ENCODE results near the gene FBN3.
"Not testable (repeated sequence)": the region's sequence is repeated elsewhere in the genome, so short reads cannot be mapped to it uniquely, and the experiment has no call there.

Gene FBN3

DNA sequence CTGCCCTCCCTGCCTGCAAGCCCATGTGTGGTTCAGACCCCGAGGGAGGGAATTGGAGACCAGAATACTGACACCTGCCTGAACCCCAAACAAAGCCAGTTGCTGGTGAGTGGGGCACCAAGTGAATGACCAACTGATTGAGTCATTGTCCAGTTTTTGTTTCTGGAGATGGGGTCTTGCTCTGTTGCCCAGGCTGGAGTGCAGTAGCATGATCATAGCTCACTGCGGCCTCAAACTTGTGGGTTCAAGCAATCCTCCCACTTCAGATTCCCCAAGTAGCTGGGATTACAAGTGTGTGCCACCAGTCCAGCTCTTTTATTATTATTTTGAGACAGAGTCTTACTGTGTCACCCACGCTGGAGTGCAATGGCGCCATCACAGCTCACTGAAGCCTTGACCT lies 92.9 kb downstream of the FBN3 start:
- no peak for DNase-seq (ENCODE audit: low read depth)

DNA sequence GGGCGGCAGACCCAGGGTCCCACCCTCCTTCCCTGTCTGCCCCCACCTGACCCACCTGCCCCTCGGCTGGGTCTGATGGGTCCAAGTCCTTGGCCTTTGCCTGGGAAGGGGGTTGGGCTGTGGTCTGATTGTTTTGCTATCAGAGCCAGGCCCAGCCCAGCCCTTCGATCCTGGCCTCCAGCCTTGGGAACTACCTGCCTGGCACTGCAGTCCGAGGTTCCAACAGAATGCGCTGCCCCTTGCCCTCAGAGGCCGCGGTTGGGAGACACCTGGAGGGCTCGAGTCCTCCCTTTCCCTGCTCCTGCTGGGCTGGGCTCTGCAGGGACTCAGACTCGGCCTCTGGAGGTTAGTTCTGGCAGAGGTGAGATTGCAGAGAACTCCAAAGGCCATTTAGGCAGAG lies 95.2 kb downstream of the FBN3 start:
- DNase-seq (ENCODE audit: low read depth) = no peak

GRCh38 chr19:8052464-8052859 lies 96.9 kb downstream of the FBN3 start, which contains the start of gene CCL25:
Gene CCL25 (plus strand): TSS chr19:8052760. CDS start chr19:8053050, 290 bp downstream.
- no peak for DNase-seq (ENCODE audit: low read depth)

DNA sequence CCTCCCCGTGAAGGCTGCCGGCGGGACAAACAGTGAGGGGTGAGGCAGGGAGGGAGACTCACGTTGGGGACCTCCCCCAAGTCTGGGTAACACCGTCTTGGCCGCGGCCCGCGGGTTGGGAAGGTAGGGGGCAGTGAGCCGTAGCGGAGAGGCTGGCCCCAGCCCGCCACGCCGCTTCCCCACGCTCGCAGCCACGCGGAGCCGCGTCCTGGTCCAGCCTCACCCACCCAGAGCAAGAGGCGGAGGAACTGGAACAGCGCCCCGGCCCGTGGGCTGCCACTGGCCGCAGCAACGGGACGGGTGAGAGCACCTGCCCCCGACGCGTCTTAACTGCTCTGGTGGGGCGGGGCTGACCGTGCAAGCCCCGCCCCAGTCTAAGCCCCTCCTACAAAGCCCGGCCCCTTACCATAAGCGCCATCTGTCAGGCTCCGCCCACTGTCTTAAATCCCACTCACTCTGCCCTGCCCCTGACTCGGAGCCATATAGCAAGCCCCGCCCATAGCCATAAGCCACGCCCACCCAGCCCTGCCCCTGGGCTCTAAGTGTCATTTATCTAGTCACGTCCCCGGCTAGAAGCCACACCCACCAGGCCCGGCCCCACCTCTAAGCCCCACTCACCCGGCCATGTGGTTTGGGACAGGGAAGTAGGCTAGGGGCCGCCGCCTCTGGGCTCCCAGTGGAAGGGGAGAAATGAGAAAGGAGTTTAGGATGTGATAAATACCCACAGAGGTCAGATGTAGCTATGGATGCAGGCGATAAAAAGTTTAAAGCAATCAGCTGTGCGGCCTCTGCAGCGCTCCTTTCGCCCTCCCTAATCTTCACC lies 98.9 kb downstream of the FBN3 start:
- DNase-seq (ENCODE audit: low read depth) = no peak

GRCh38 chr19:8046569-8047165 lies 102.7 kb downstream of the FBN3 start:
- DNase-seq (ENCODE audit: low read depth) = no peak

GRCh38 chr19:8045872-8046568 lies 103.4 kb downstream of the FBN3 start:
- DNase-seq (ENCODE audit: low read depth) = no peak

- no peak for DNase-seq (ENCODE audit: low read depth)
These were observed 105.4 kb downstream of the FBN3 start for GRCh38 chr19:8044018-8044417.

DNA sequence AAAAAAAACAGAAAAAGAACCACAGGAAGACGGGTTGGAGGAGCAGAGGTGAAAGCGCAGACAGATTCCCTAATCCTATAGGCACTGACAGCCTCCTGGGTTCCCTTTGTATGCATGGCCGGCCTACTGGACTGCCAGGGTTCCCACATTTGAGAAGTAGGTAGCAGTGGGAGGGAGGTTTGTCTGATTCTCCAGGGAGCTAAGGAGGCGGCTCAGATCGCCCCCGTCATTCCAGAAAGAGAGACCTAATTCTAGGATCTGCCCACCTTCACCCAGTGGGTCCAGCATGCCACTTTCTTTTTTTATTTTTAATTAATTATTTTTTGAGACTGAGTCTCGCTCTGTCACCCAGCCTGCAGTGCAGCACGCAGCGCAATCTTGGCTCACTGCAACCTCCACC lies 106.5 kb downstream of the FBN3 start:
- DNase-seq (ENCODE audit: low read depth) = no peak

- no peak for DNase-seq (ENCODE audit: low read depth)
These were observed 107.9 kb downstream of the FBN3 start for GRCh38 chr19:8041531-8041931.

- DNase-seq (ENCODE audit: low read depth) = no peak
These were observed 110.2 kb downstream of the FBN3 start for GRCh38 chr19:8039231-8039630.

DNA sequence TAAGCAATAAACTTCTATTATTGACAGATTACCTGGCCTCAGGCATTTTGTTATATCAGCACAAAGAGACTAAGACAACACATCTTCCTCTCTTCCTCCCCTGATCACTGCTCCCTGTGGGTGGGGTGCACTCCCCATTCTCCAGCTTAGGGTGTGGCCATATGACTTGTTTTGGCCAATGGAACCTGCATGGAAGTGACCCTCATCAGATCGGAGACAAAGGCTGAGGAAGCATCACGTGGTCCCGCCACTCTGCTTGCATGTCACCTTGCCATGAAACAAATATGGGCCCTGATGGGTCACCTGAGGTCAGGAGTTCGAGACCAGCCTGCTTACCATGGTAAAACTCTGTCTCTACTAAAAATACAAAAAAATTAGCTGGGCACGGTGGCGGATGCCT lies 110.6 kb downstream of the FBN3 start:
- no peak for DNase-seq (ENCODE audit: low read depth)

- no peak for DNase-seq (ENCODE audit: low read depth)
These were observed 112.8 kb downstream of the FBN3 start for GRCh38 chr19:8036434-8037099.

- DNase-seq (ENCODE audit: low read depth) = no peak
These were observed 115.2 kb downstream of the FBN3 start for GRCh38 chr19:8034178-8034525.

DNA sequence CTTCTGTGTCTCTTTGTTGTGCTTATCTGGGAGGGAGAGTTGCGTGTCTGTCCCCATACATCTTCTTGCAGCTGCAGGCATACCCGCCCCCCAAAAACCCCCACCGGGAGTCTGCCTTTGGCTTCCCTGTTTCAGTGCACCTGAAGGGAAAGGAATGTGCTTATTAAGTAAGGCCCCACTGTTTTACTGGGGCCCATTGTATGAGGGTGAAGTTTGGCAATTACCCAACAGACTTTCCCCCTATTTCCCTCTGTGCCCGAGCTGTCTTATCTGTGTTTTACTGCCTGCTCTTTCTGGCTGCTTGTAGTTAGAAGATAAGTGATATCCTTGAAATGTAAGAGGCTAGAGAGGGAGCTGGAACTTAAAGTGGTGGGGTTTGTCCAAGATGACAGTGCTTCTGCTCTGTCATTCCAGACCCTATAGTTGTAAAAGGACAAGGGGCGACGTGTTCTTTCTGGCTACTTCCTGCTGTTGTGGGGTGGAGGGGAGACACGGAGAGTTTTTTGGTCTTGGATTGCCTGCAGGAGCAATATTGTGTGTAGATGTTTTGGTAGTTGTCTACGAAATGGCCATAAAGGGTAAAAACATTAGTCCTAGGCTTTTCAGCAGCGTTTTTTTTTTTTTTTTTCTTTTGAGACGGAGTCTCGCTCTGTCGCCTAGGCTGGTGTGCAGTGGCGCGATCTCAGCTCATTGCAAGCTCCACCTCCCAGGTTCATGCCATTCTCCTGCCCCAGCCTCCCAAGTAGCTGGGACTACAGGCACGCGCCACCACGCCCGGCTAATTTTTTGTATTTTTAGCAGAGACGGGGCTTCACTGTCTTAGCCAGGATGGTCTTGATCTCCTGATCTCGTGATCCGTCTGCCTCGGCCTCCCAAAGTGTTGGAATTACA lies 115.9 kb downstream of the FBN3 start:
- DNase-seq (ENCODE audit: low read depth) = not testable (repeated sequence)

DNA sequence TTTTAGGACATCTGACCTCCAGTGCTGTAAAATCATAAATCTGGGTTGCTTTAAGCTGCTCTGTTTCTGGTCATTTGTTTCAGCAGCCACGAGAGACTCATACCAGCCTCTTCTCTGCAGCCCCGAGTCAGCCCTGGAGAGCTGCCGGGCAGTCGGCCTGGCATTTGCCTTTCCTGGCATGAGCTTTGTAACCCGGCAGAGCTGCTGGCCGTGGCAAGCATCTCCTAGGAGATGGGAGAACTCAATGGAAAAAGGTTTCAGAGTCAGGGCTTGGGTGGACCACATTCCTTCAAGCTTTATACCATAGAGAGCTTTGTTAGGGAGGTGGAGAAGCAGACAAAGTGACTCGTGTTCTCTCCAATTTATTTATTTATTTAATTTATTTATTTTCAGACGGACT lies 118.4 kb downstream of the FBN3 start:
- no peak for DNase-seq (ENCODE audit: low read depth)

- no peak for DNase-seq (ENCODE audit: low read depth)
These were observed 120.4 kb downstream of the FBN3 start for GRCh38 chr19:8028951-8029491.

DNA sequence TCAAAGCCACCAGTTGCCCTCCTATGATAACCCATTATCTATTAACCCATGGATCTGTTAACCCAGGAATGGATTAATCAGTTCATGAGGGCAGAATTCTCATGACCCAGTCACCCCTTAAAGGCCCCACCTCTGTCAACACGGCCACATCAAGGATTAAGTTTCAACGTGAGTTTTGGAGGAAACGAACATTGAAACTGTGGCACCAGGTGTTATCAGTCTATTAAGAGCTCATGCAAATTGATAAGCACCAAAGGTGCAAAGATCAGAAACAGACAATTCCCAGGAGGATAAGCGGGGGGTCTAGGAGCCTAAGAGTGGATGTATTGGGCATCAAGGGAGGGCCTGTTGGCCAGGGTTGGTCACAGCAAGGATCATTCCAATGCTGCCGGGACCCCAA lies 124.1 kb downstream of the FBN3 start:
- DNase-seq (ENCODE audit: low read depth) = no peak

GRCh38 chr19:8024256-8024655 lies 125.1 kb downstream of the FBN3 start:
- DNase-seq (ENCODE audit: low read depth) = not testable (repeated sequence)

DNA sequence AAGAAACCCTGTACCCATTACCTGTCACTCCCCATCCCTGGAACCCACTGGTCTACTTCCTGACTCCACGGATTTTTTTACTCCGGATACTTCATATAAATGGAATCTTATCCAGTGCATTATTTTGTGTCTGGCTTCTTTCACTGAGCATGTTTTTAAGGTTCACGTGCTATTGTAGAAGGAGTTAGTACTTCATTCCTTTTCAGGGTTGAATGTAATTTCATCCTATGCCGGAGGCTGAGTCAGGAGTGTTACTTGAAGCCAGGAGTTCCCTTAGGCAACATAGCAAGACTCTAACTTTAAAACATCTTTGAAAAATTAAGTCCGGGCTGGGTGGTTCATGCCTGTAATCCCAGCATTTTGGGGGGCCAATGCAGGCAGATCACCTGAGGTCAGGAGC lies 126.0 kb downstream of the FBN3 start:
- no peak for DNase-seq (ENCODE audit: low read depth)

DNA sequence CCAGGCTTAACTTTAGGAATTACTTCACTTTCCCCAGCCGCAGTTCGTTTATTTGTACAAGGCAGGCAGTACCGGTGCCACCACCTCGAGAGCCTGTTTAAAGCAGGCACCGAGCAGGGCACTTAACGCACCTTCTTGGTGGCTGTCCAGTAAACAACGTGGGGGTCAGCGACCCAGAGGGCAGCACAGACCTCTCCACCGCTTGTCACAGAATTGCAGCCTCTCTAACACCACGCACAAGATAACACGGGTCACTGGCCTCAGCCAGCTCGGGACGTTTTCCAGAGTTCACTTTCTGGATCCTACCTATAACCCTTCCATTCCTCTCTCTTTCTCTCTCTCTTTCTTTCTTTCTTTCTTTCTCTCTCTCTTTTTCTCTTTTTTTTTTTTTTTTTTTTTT lies 127.1 kb downstream of the FBN3 start:
- no peak for DNase-seq (ENCODE audit: low read depth)

DNA sequence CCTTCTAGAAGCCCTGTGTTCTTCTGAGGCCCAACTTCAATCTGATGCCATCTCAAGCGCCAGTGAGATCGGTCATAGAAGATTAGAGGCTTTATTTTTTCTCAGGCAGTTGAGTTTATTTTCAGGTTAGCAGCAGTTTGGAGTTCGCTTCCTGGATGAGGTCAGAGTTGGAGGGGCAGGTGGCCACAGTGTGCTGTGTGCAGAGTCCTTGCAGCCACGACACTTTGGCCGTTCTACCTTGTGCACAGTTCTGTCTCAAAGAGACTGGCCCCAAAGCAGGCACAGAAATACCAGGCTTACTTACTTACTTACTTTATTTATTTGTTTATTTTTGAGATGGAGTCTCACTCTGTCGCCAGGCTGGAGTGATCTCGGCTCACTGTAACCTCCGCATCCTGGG lies 128.0 kb downstream of the FBN3 start:
- DNase-seq (ENCODE audit: low read depth) = no peak
